ENCODE results near the gene TSEN2. TPM values are rescaled to one million over a fixed set of nuclear protein-coding genes. Genes with fewer than 3 reads are reported as not detected.
"Not testable (repeated sequence)": the region's sequence is repeated elsewhere in the genome, so short reads cannot be mapped to it uniquely, and the experiment has no call there.

The TSEN2 gene
- total RNA-seq, 1 donor from 2014 or later: 11.5 TPM

- Mint-ChIP-seq H3K9me3 (ENCODE audit: unreplicated experiment) (no peaks in the 10 kb centered on the region), H3K27ac (ENCODE audit: unreplicated experiment) (no peak overlapping the region), H3K4me1 (ENCODE audit: unreplicated experiment) (no peaks in the 10 kb centered on the region), H3K4me3 (ENCODE audit: unreplicated experiment) (no peak overlapping the region), H3K27me3 (ENCODE audit: unreplicated experiment) (no peaks in the 10 kb centered on the region), H3K36me3 (ENCODE audit: unreplicated experiment) (no peaks in the 10 kb centered on the region)
- DNase-seq (ENCODE audit: extremely low spot score, unreplicated experiment): no peak
- TF ChIP-seq CTCF (IDR thresholded peaks at IDR 0.05): peak; percentile 11
Measured at GRCh38 chr3:12541625-12542024, 57.3 kb downstream of the TSEN2 start.

- not testable (repeated sequence) for H3K27ac Mint-ChIP-seq (ENCODE audit: unreplicated experiment); H3K4me1 Mint-ChIP-seq (ENCODE audit: unreplicated experiment); H3K27me3 Mint-ChIP-seq (ENCODE audit: unreplicated experiment); H3K36me3 Mint-ChIP-seq (ENCODE audit: unreplicated experiment); DNase-seq (ENCODE audit: extremely low spot score, unreplicated experiment); H3K4me3 Mint-ChIP-seq (ENCODE audit: unreplicated experiment); H3K9me3 Mint-ChIP-seq (ENCODE audit: unreplicated experiment)
Measured at GRCh38 chr3:12543497-12543896, 59.2 kb downstream of the TSEN2 start.

GRCh38 chr3:12544652-12545472 lies 60.6 kb downstream of the TSEN2 start:
- DNase-seq (ENCODE audit: extremely low spot score, unreplicated experiment): no peak
- no peaks in the 10 kb centered on the region for H3K9me3 Mint-ChIP-seq (ENCODE audit: unreplicated experiment)
- TF ChIP-seq CTCF (IDR thresholded peaks at IDR 0.05): no peak
- H3K4me1 Mint-ChIP-seq (ENCODE audit: unreplicated experiment): no peaks in the 10 kb centered on the region
- no peaks in the 10 kb centered on the region for H3K27me3 Mint-ChIP-seq (ENCODE audit: unreplicated experiment)
- no peaks in the 10 kb centered on the region for H3K36me3 Mint-ChIP-seq (ENCODE audit: unreplicated experiment)
- no peak overlapping the region for H3K27ac Mint-ChIP-seq (ENCODE audit: unreplicated experiment)
- H3K4me3 Mint-ChIP-seq (ENCODE audit: unreplicated experiment): no peak overlapping the region

- Mint-ChIP-seq H3K9me3 (ENCODE audit: unreplicated experiment) (no peaks in the 10 kb centered on the region), H3K4me1 (ENCODE audit: unreplicated experiment) (no peaks in the 10 kb centered on the region), H3K27me3 (ENCODE audit: unreplicated experiment) (no peaks in the 10 kb centered on the region), H3K36me3 (ENCODE audit: unreplicated experiment) (no peaks in the 10 kb centered on the region), H3K27ac (ENCODE audit: unreplicated experiment) (no peak within 1 kb of the TSS), H3K4me3 (ENCODE audit: unreplicated experiment) (no peak within 1 kb of the TSS)
- no peak for TF ChIP-seq CTCF (IDR thresholded peaks at IDR 0.05)
- DNase-seq (ENCODE audit: extremely low spot score, unreplicated experiment): no peak
Measured at GRCh38 chr3:12545473-12545791, 61.2 kb downstream of the TSEN2 start, which contains the start of gene MKRN2OS. Gene MKRN2OS, minus strand, starts transcription at chr3:12545499. Its CDS starts 35 bp downstream, at chr3:12545464.

- Mint-ChIP-seq H3K4me3 (ENCODE audit: unreplicated experiment) (no peak overlapping the region), H3K9me3 (ENCODE audit: unreplicated experiment) (no peaks in the 10 kb centered on the region), H3K36me3 (ENCODE audit: unreplicated experiment) (no peaks in the 10 kb centered on the region), H3K27me3 (ENCODE audit: unreplicated experiment) (peaks cover 7% of the 10 kb centered on the region), H3K27ac (ENCODE audit: unreplicated experiment) (no peak overlapping the region), H3K4me1 (ENCODE audit: unreplicated experiment) (no peaks in the 10 kb centered on the region)
- TF ChIP-seq CTCF (IDR thresholded peaks at IDR 0.05): no peak
- DNase-seq (ENCODE audit: extremely low spot score, unreplicated experiment): no peak
Measured at GRCh38 chr3:12549971-12550760, 65.9 kb downstream of the TSEN2 start.

All from osteocyte (in vitro differentiated cells).